ENCODE data around the gene HIRA. TPM values are rescaled to one million over a fixed set of nuclear protein-coding genes. Genes with fewer than 3 reads are reported as not detected.

HIRA gene
- total and polyA plus RNA-seq, 9 of the 15 experiments (the other 6 are each of a cell fraction or from before 2014, with no cell fraction given): 0.96 to 132 (median 58.4) TPM

GRCh38 chr22:19317865-19318264 lies 113.7 kb downstream of the HIRA start:
- Histone ChIP-seq H3K36me3 (ENCODE audit: control insufficient read depth, insufficient read depth, low read length) (no peaks in the 10 kb centered on the region), H3K4me1 (replicated peaks in 1 of 2; ENCODE audit: control insufficient read depth in 2 of 2, insufficient read depth in 2 of 2, low read length in 2 of 2) (no peaks in the 10 kb centered on the region), H3K79me2 (ENCODE audit: control insufficient read depth, insufficient read depth, low read length) (no peaks in the 10 kb centered on the region), H3K9ac (ENCODE audit: insufficient read depth in 1 of 2, low read depth in 2 of 2, low read length in 2 of 2) (no peak overlapping the region), H4K20me1 (replicated peaks; ENCODE audit: control insufficient read depth, insufficient read depth, low read length) (no peaks in the 10 kb centered on the region), H3K4me3 (no peak overlapping the region), H3K9me1 (ENCODE audit: control insufficient read depth, insufficient read depth, low read length) (no peaks in the 10 kb centered on the region), H3K9me3 (replicated peaks; ENCODE audit: control insufficient read depth, insufficient read depth, low read depth, low read length) (peaks cover 26% of the 10 kb centered on the region), H3K27me3 (ENCODE audit: control insufficient read depth in 2 of 2, insufficient read depth in 2 of 2, low read length in 2 of 2) (peaks cover 0 to 5% of the 10 kb centered on the region in 2 experiments; a peak in 2 of 5 replicates), H3K27ac (ENCODE audit: extremely low read depth, low read depth, low read length) (no peak overlapping the region), H3K4me2 (ENCODE audit: insufficient read depth, low read length) (no peak overlapping the region), H2AFZ (ENCODE audit: low read depth, low read length) (no peak overlapping the region)
- TF ChIP-seq ZNF134 (CRISPR knock-in tag; conservative IDR thresholded peaks at IDR 0.05): no peak
- TF ChIP-seq ZC3H11A (IDR thresholded peaks at IDR 0.05; ENCODE audit: low read depth, low read length): no peak
- TF ChIP-seq BCOR (IDR thresholded peaks at IDR 0.05): 0 out of 2 replicates have a peak, but pooled peaks have one; percentile 28
- TF ChIP-seq RBM25 (IDR thresholded peaks at IDR 0.05; ENCODE audit: low read depth, low read length, severe bottlenecking): peak; percentile 76
- intact Hi-C loops (cut with micrococcal nuclease) (no loop called here), in situ Hi-C loops (cut with MboI) (no loop called here)
- ATAC-seq: no peak
- FAIRE-seq: no peak
- DNase-seq (ENCODE audit: extremely low read depth in 1 of 4, low spot score in 3 of 4): no peak
- CTCF ChIA-PET (ENCODE audit: low intra/inter-chr PET ratio): interaction anchor here (1.1 kb wide), 1 partner anchor 350 kb away, joined by 4 read pairs; no protein-coding TSS in a partner anchor
- no TSS peak for BruUV-seq (replicated peaks)
- POLR2A ChIA-PET: interaction anchor here (0.6 to 1.7 kb wide), 2 partner anchors 13 to 16 kb away, joined by 3 to 6 read pairs; no protein-coding TSS in a partner anchor

GRCh38 chr22:19307872-19308271 lies 123.7 kb downstream of the HIRA start:
- CTCF ChIA-PET (ENCODE audit: low intra/inter-chr PET ratio): no interaction called here
- Histone ChIP-seq H3K9me3 (replicated peaks; ENCODE audit: control insufficient read depth, insufficient read depth, low read depth, low read length) (no peaks in the 10 kb centered on the region), H3K79me2 (ENCODE audit: control insufficient read depth, insufficient read depth, low read length) (no peaks in the 10 kb centered on the region), H3K36me3 (ENCODE audit: control insufficient read depth, insufficient read depth, low read length) (no peaks in the 10 kb centered on the region), H3K9me1 (ENCODE audit: control insufficient read depth, insufficient read depth, low read length) (no peaks in the 10 kb centered on the region), H2AFZ (ENCODE audit: low read depth, low read length) (no peak overlapping the region), H3K4me1 (replicated peaks in 1 of 2; ENCODE audit: control insufficient read depth in 2 of 2, insufficient read depth in 2 of 2, low read length in 2 of 2) (no peaks in the 10 kb centered on the region), H4K20me1 (replicated peaks; ENCODE audit: control insufficient read depth, insufficient read depth, low read length) (no peaks in the 10 kb centered on the region), H3K9ac (ENCODE audit: insufficient read depth in 1 of 2, low read depth in 2 of 2, low read length in 2 of 2) (no peak overlapping the region), H3K4me3 (no peak overlapping the region), H3K4me2 (ENCODE audit: insufficient read depth, low read length) (no peak overlapping the region), H3K27me3 (ENCODE audit: control insufficient read depth in 2 of 2, insufficient read depth in 2 of 2, low read length in 2 of 2) (peaks cover 12 to 13% of the 10 kb centered on the region in 2 experiments; a peak in 4 of 5 replicates), H3K27ac (ENCODE audit: extremely low read depth, low read depth, low read length) (no peak overlapping the region)
- 3% methylated on average over 2 of the region's 2 CpGs for WGBS (ENCODE audit: insufficient coverage, low coverage, missing lambda C conversion rate)
- DNase-seq (ENCODE audit: extremely low read depth in 1 of 4, low spot score in 3 of 4) (no peak), ATAC-seq (no peak), FAIRE-seq (no peak)
- no TSS peak for BruUV-seq (replicated peaks)
- POLR2A ChIA-PET: interaction anchor here (0.7 to 4.0 kb wide), 4 partner anchors 13 to 269 kb away, joined by 3 to 32 read pairs (median 3); no protein-coding TSS in a partner anchor
- in situ Hi-C loops (cut with MboI) (no loop called here), intact Hi-C loops (cut with micrococcal nuclease) (no loop called here)
- TF ChIP-seq MCM3 (IDR thresholded peaks at IDR 0.05) (0 out of 2 replicates have a peak, but pooled peaks have one; percentile 68), THRA (IDR thresholded peaks at IDR 0.05) (0 out of 2 replicates have a peak, but pooled peaks have one; percentile 18), ZNF699 (CRISPR knock-in tag; IDR thresholded peaks at IDR 0.05; ENCODE audit: insufficient replicate concordance) (peak; percentile 55), PHB (CRISPR knock-in tag; IDR thresholded peaks at IDR 0.05) (0 out of 2 replicates have a peak, but pooled peaks have one; percentile 39), THRAP3 (IDR thresholded peaks at IDR 0.05; ENCODE audit: borderline replicate concordance) (0 out of 2 replicates have a peak, but pooled peaks have one; percentile 23)
- TF ChIP-seq, protein P1, sequence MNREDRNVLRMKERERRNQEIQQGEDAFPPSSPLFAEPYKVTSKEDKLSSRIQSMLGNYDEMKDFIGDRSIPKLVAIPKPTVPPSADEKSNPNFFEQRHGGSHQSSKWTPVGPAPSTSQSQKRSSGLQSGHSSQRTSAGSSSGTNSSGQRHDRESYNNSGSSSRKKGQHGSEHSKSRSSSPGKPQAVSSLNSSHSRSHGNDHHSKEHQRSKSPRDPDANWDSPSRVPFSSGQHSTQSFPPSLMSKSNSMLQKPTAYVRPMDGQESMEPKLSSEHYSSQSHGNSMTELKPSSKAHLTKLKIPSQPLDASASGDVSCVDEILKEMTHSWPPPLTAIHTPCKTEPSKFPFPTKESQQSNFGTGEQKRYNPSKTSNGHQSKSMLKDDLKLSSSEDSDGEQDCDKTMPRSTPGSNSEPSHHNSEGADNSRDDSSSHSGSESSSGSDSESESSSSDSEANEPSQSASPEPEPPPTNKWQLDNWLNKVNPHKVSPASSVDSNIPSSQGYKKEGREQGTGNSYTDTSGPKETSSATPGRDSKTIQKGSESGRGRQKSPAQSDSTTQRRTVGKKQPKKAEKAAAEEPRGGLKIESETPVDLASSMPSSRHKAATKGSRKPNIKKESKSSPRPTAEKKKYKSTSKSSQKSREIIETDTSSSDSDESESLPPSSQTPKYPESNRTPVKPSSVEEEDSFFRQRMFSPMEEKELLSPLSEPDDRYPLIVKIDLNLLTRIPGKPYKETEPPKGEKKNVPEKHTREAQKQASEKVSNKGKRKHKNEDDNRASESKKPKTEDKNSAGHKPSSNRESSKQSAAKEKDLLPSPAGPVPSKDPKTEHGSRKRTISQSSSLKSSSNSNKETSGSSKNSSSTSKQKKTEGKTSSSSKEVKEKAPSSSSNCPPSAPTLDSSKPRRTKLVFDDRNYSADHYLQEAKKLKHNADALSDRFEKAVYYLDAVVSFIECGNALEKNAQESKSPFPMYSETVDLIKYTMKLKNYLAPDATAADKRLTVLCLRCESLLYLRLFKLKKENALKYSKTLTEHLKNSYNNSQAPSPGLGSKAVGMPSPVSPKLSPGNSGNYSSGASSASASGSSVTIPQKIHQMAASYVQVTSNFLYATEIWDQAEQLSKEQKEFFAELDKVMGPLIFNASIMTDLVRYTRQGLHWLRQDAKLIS (CRISPR knock-in tag; IDR thresholded peaks at IDR 0.05): no peak
